Neural cell (in vitro differentiated cells): Measurements from ENCODE around the gene KRT16.

Experiments used
- EP300 ChIP-seq: fragments of 450-650 bp; conservative IDR thresholded peaks from 2 replicates; pipeline ENCODE4 v1.6.1; 2014; ENCODE audit warnings: antibody characterized with exemption, mild to moderate bottlenecking, moderate library complexity; ENCODE audit not compliant: poor library complexity, severe bottlenecking
- EZH2 ChIP-seq: fragments of 200-600, 300-800 bp; shearing (Covaris generic), sonication (generic); IDR thresholded peaks from 2 replicates; pipeline ENCODE4 v1.6.1; 2014; ENCODE audit warnings: antibody characterized with exemption, low read length, borderline replicate concordance, mild to moderate bottlenecking; ENCODE audit not compliant: insufficient read depth, poor library complexity, severe bottlenecking
- MXI1 ChIP-seq: fragments of 450-650 bp; conservative IDR thresholded peaks from 2 replicates; pipeline ENCODE4 v1.6.1; 2014; ENCODE audit warnings: antibody characterized with exemption, mild to moderate bottlenecking; ENCODE audit not compliant: poor library complexity, severe bottlenecking
- POLR2AphosphoS5 ChIP-seq: IDR thresholded peaks from 2 replicates; pipeline ENCODE4 v1.6.1; 2012
- RAD21 ChIP-seq: fragments of 450-650 bp; conservative IDR thresholded peaks from 2 replicates; pipeline ENCODE4 v1.6.1; 2014; ENCODE audit warnings: antibody characterized with exemption, mild to moderate bottlenecking, moderate library complexity
- REST ChIP-seq: IDR thresholded peaks from 2 replicates; pipeline ENCODE4 v1.6.1; 2012; ENCODE audit warnings: borderline replicate concordance
- TAF1 ChIP-seq: IDR thresholded peaks from 2 replicates; pipeline ENCODE4 v1.6.1; 2012; ENCODE audit warnings: low read depth
- TF ChIP-seq, protein P1 (sequence below): fragments of 450-650 bp; IDR thresholded peaks from 2 replicates; pipeline ENCODE4 v1.5.1; 2014; ENCODE audit warnings: antibody characterized with exemption, mild to moderate bottlenecking, moderate library complexity; ENCODE audit not compliant: poor library complexity, severe bottlenecking

- TF ChIP-seq, protein P1, sequence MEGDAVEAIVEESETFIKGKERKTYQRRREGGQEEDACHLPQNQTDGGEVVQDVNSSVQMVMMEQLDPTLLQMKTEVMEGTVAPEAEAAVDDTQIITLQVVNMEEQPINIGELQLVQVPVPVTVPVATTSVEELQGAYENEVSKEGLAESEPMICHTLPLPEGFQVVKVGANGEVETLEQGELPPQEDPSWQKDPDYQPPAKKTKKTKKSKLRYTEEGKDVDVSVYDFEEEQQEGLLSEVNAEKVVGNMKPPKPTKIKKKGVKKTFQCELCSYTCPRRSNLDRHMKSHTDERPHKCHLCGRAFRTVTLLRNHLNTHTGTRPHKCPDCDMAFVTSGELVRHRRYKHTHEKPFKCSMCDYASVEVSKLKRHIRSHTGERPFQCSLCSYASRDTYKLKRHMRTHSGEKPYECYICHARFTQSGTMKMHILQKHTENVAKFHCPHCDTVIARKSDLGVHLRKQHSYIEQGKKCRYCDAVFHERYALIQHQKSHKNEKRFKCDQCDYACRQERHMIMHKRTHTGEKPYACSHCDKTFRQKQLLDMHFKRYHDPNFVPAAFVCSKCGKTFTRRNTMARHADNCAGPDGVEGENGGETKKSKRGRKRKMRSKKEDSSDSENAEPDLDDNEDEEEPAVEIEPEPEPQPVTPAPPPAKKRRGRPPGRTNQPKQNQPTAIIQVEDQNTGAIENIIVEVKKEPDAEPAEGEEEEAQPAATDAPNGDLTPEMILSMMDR, result no peak
- TF ChIP-seq TAF1 (no peak), MXI1 (no peak), RAD21 (no peak), EZH2 (no peak), POLR2AphosphoS5 (no peak), EP300 (no peak), REST (no peak)
Observed at GRCh38 chr17:41657936-41658335, 45.4 kb upstream of the KRT16 start.
